Left ventricle myocardium inferior (tissue), 1 donor: ENCODE measurements around the gene SNTB2. TPM values are rescaled to one million over a fixed set of nuclear protein-coding genes. Genes with fewer than 3 reads are reported as not detected.

Source experiments
- DNase-seq: peaks from one replicate; pipeline ENCODE4 v3.0.0-alpha.2; 2020
- H3K27ac ChIP-seq: fragments of 200-600 bp; replicated peaks from 2 replicates; pipeline ENCODE4 v1.8.0; 2021
- H3K27me3 ChIP-seq: fragments of 200-600 bp; 2 replicates; pipeline ENCODE4 v1.8.0; 2021; ENCODE audit warnings: low read depth
- H3K36me3 ChIP-seq: fragments of 200-600 bp; 2 replicates; pipeline ENCODE4 v1.8.0; 2021
- H3K4me1 ChIP-seq: fragments of 200-600 bp; 2 replicates; pipeline ENCODE4 v1.8.0; 2021
- H3K4me3 ChIP-seq: fragments of 200-600 bp; 2 replicates; pipeline ENCODE4 v1.8.0; 2021; ENCODE audit warnings: mild to moderate bottlenecking, moderate library complexity
- H3K9me3 ChIP-seq: fragments of 200-600 bp; replicated peaks from 2 replicates; pipeline ENCODE4 v1.8.0; 2021
- intact Hi-C: fragments of 100-400 bp; cut with micrococcal nuclease; formaldehyde crosslinking; loops from one replicate; pipeline ENCODE4 v1.11.0; 2022
- total RNA-seq: library from RNA; stranded (reverse); fragmentation: NEBNext Ultra II Directional; extraction: Animal tissue kit (Norgen Biotek cat#: 25700); gene quantifications from one replicate; pipeline ENCODE4 v1.2.1, GENCODE V29; 2021
- TF ChIP-seq, protein P1 (sequence below): fragments of 200-600 bp; IDR thresholded peaks from 2 replicates; pipeline ENCODE4 v1.8.0; 2021; ENCODE audit warnings: antibody characterized with exemption, mild to moderate bottlenecking, borderline replicate concordance
- donor health status: DM: no; HTN: yes; CAD: no; lungs with severe emphysema.

SNTB2 gene
- total RNA-seq, 1 donor from 2014 or later: 10.2 TPM

GRCh38 chr16:69176033-69176800 lies 10.7 kb upstream of the SNTB2 start:
- Histone ChIP-seq H3K4me1 (peaks cover 36% of the 10 kb centered on the region), H3K27me3 (no peaks in the 10 kb centered on the region), H3K9me3 (no peaks in the 10 kb centered on the region), H3K4me3 (no peak overlapping the region), H3K36me3 (no peaks in the 10 kb centered on the region), H3K27ac (no peak overlapping the region)
- DNase-seq: no peak
- intact Hi-C loops: no loop called here
- TF ChIP-seq, protein P1, sequence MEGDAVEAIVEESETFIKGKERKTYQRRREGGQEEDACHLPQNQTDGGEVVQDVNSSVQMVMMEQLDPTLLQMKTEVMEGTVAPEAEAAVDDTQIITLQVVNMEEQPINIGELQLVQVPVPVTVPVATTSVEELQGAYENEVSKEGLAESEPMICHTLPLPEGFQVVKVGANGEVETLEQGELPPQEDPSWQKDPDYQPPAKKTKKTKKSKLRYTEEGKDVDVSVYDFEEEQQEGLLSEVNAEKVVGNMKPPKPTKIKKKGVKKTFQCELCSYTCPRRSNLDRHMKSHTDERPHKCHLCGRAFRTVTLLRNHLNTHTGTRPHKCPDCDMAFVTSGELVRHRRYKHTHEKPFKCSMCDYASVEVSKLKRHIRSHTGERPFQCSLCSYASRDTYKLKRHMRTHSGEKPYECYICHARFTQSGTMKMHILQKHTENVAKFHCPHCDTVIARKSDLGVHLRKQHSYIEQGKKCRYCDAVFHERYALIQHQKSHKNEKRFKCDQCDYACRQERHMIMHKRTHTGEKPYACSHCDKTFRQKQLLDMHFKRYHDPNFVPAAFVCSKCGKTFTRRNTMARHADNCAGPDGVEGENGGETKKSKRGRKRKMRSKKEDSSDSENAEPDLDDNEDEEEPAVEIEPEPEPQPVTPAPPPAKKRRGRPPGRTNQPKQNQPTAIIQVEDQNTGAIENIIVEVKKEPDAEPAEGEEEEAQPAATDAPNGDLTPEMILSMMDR: no peak

- Histone ChIP-seq H3K36me3 (no peaks in the 10 kb centered on the region), H3K4me3 (no peak overlapping the region), H3K27ac (peak overlapping the region; percentile 67), H3K9me3 (no peaks in the 10 kb centered on the region), H3K4me1 (peaks cover 18% of the 10 kb centered on the region), H3K27me3 (no peaks in the 10 kb centered on the region)
- intact Hi-C loops: no loop called here
- TF ChIP-seq, protein P1: no peak
- peak; percentile 68 for DNase-seq
These were observed 7.5 kb upstream of the SNTB2 start for GRCh38 chr16:69179328-69180010.

DNA sequence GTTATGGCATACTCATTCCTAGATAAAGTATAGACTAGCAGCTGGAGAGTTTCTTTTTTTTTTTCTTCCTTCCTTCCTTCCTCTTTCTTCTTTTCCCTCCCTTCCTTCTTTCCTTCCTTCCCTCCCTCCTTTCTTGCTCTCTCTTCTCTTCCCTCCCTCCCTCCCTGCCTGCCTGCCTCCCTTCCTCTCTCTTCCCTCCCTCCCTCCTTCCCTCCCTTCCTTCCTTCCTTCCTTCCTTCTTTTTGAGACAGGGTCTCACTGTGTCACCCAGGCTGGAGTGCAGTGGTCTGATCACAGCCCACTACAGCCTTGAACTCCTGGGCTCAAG lies 7.0 kb upstream of the SNTB2 start:
- no peaks in the 10 kb centered on the region for H3K27me3 ChIP-seq
- intact Hi-C loops: no loop called here
- no peak for DNase-seq

DNA sequence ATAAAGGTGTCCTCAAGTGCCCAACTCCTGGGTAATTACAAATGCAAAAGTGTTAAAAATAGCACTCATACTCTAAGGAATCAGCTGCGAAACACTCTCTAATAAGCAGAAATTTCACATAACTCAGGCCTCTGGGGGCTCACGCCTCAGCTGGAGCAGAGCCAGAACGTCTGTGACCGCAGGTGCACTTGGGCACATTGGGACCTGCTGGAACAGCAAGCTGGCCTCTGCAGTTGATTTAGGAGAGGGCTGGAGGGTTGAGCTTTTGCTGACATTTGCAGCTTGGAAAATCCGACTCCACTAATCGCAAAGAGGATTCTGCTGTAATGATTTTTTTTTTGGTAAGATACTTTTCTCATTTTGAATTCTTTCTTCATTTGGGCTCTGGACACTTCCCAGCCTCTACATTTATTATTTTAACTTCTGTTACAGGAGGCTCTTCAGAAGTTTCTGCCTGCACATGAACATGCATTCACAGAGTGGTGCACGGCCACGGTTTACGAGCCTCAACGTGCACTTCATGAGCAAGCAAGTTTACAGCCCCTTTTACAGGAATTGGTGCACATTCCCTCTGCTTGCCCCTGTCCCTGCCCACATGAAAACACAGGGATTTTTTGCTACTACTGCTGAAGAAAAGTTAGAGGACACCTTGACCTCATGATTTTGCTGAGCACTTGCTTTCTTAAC lies 4.1 kb upstream of the SNTB2 start:
- peaks cover 28% of the 10 kb centered on the region for H3K4me1 ChIP-seq
- TF ChIP-seq, protein P1: no peak
- no peaks in the 10 kb centered on the region for H3K36me3 ChIP-seq
- no peaks in the 10 kb centered on the region for H3K9me3 ChIP-seq
- peak overlapping the region; percentile 30 for H3K27ac ChIP-seq
- intact Hi-C loops: no loop called here
- no peaks in the 10 kb centered on the region for H3K27me3 ChIP-seq
- H3K4me3 ChIP-seq: no peak overlapping the region
- no peak for DNase-seq

More for the DNA sequence above, 7.0 kb upstream of the SNTB2 start:
- Histone ChIP-seq H3K27ac (peak overlapping the region; percentile 67), H3K9me3 (no peaks in the 10 kb centered on the region), H3K4me1 (peaks cover 16% of the 10 kb centered on the region), H3K36me3 (no peaks in the 10 kb centered on the region), H3K4me3 (no peak overlapping the region)
- TF ChIP-seq, protein P1: no peak

DNA sequence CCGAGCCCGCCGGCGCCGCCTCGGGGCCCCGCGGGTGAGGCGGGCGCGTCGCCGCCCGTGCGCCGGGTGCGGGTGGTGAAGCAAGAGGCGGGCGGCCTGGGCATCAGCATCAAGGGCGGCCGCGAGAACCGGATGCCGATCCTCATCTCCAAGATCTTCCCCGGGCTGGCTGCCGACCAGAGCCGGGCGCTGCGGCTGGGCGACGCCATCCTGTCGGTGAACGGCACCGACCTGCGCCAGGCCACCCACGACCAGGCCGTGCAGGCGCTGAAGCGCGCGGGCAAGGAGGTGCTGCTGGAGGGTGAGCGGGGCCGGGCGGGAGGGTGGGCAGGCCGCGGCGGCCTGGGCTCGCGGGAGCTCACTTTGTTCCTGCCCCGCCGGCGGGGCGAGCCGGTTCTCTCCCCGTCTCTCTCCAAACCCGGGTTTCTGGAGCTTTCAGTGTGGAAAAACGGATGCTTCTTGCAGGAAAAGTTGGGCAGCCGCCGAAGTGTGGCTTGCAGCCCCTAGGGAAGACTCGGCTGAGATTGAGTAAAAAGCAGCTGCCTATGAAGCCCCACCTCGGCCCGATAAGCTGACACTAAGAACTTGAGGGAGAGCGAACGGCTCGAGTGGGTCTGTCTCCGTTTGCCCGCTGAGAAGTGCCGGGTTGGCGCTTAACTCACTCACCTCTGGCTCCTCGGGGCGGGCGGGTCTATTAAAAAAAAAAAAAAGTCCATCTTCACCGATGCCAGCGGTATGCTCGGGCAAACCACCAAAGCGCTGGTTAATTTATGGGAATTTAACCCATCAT lies 677 bp downstream of the SNTB2 start:
- TF ChIP-seq, protein P1: no peak
- Histone ChIP-seq H3K9me3 (no peaks in the 10 kb centered on the region), H3K4me1 (peaks cover 43% of the 10 kb centered on the region), H3K36me3 (no peaks in the 10 kb centered on the region), H3K27me3 (no peaks in the 10 kb centered on the region), H3K4me3 (peak overlapping the region; percentile 91), H3K27ac (peak overlapping the region; percentile 93)
- intact Hi-C loops: no loop called here
- DNase-seq: peak; percentile 58
